ENCODE measurements around the gene TRDN. TPM values are rescaled to one million over a fixed set of nuclear protein-coding genes. Genes with fewer than 3 reads are reported as not detected.

TRDN gene, protein sequence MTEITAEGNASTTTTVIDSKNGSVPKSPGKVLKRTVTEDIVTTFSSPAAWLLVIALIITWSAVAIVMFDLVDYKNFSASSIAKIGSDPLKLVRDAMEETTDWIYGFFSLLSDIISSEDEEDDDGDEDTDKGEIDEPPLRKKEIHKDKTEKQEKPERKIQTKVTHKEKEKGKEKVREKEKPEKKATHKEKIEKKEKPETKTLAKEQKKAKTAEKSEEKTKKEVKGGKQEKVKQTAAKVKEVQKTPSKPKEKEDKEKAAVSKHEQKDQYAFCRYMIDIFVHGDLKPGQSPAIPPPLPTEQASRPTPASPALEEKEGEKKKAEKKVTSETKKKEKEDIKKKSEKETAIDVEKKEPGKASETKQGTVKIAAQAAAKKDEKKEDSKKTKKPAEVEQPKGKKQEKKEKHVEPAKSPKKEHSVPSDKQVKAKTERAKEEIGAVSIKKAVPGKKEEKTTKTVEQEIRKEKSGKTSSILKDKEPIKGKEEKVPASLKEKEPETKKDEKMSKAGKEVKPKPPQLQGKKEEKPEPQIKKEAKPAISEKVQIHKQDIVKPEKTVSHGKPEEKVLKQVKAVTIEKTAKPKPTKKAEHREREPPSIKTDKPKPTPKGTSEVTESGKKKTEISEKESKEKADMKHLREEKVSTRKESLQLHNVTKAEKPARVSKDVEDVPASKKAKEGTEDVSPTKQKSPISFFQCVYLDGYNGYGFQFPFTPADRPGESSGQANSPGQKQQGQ
- total RNA-seq, result under 1 TPM in 1 of 2 donors, not detected in 1; 0.11 TPM
- under 1 TPM; 0.04 to 0.05 TPM for polyA plus RNA-seq
- long read RNA-seq, donor 1, partial matches to known transcripts, result 0 of 1 reads
- long read RNA-seq, donor 1, other reads (novel, unspliced or antisense), result 0 of 1 reads
- long read RNA-seq, donor 2, result 0 reads
- long read RNA-seq, donor 3, result 0 reads
- long read RNA-seq, donor 4, result 0 reads
- long read RNA-seq, donor 5, result 0 reads

DNA sequence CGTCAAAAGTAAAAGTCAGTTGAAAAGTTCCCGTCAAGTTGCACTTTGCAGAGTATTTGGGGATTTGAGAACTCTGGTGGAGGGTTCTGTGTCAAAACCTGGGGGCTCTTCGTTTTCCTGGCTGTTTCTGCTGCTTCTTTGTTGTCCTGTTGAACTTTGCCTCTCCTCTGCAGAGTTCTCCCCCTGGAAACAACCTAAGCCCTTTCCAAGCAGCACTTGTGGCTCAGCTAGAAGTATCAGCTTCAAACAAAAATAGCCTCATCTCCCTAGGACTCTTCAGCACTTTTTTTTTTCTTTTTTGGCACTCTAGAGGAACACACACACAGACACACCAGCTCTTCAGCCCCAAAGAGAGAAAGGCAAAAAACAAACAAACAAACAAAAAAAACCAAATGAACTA lies at the start of gene TRDN:
Gene TRDN (minus strand): TSS at position 169 of the 400 bp plus-strand sequence. CDS start 175 bp downstream, outside the sequence.
- TF ChIP-seq, protein P1, sequence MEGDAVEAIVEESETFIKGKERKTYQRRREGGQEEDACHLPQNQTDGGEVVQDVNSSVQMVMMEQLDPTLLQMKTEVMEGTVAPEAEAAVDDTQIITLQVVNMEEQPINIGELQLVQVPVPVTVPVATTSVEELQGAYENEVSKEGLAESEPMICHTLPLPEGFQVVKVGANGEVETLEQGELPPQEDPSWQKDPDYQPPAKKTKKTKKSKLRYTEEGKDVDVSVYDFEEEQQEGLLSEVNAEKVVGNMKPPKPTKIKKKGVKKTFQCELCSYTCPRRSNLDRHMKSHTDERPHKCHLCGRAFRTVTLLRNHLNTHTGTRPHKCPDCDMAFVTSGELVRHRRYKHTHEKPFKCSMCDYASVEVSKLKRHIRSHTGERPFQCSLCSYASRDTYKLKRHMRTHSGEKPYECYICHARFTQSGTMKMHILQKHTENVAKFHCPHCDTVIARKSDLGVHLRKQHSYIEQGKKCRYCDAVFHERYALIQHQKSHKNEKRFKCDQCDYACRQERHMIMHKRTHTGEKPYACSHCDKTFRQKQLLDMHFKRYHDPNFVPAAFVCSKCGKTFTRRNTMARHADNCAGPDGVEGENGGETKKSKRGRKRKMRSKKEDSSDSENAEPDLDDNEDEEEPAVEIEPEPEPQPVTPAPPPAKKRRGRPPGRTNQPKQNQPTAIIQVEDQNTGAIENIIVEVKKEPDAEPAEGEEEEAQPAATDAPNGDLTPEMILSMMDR (IDR thresholded peaks at IDR 0.05; ENCODE audit: control extremely low read depth, extremely low read depth), result no peak
- ATAC-seq (ENCODE audit: insufficient read depth, low FRiP score) (no peak), DNase-seq (no peak)
- no peaks in the 10 kb centered on the region for H3K27me3 ChIP-seq (ENCODE audit: control insufficient read depth in 3 of 3, insufficient read depth in 3 of 3, low read length in 2 of 3)
- H3K36me3 ChIP-seq (ENCODE audit: control insufficient read depth in 4 of 4, insufficient read depth in 4 of 4, low read length in 4 of 4), result no peaks in the 10 kb centered on the region
- 57 to 78% methylated on average over 3 of the region's 3 CpGs for WGBS, 2 donors
- no peak within 1 kb of the TSS for H3K4me3 ChIP-seq
- H3K27ac ChIP-seq (ENCODE audit: low read depth in 1 of 2, low read length in 1 of 2), result peak within 1 kb of the TSS in 1 of 2 donors; percentile 98
- H3K4me1 ChIP-seq (ENCODE audit: control insufficient read depth in 5 of 5, insufficient read depth in 5 of 5, low read length in 5 of 5), result peaks cover 0 to 2% (median 0%) of the 10 kb centered on the region in 5 donors
- no peaks in the 10 kb centered on the region for H3K9me3 ChIP-seq (ENCODE audit: control insufficient read depth in 4 of 4, insufficient read depth in 3 of 4, low read length in 3 of 4)
- no peak within 1 kb of the TSS for H3K9ac ChIP-seq (ENCODE audit: insufficient read depth in 1 of 2, low read length in 2 of 2)

DNA sequence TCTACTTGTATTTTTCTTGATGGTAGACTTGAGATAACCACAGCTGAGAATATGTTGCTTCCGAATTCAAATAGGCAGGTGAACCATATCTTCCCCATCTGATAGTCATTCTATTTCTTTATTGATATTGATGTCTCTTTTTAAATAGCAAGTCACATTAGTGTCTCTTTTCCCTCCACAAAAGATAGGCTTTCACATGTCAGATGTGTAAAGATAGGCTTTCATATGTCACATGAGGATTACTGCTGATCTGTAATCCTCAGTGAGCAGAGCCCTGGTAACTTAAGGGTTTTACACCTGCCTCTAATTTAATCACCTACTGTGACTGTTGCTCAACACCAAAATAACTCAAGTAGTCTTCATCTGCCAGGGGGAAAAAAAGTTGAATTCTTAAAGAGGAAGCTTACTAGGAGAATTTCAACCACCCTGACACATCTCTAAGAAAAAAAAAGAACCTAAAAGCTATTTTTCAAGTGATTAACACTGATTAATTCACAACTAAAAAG lies 45.3 kb upstream of the TRDN start:
- no peak overlapping the region for H3K4me3 ChIP-seq
- no peaks in the 10 kb centered on the region for H3K36me3 ChIP-seq (ENCODE audit: control insufficient read depth in 4 of 4, insufficient read depth in 4 of 4, low read length in 4 of 4)
- TF ChIP-seq, protein P1 (IDR thresholded peaks at IDR 0.05; ENCODE audit: control extremely low read depth, extremely low read depth), result no peak
- H3K27me3 ChIP-seq (ENCODE audit: control insufficient read depth in 3 of 3, insufficient read depth in 3 of 3, low read length in 2 of 3), result no peaks in the 10 kb centered on the region
- WGBS, 2 donors, result 83 to 86% methylated on average over 1 of the region's 1 CpG
- DNase-seq, result no peak
- no peak overlapping the region for H3K9ac ChIP-seq (ENCODE audit: insufficient read depth in 1 of 2, low read length in 2 of 2)
- no peak overlapping the region for H3K27ac ChIP-seq (ENCODE audit: low read depth in 1 of 2, low read length in 1 of 2)
- no peak for ATAC-seq (ENCODE audit: insufficient read depth, low FRiP score)
- no peaks in the 10 kb centered on the region for H3K9me3 ChIP-seq (ENCODE audit: control insufficient read depth in 4 of 4, insufficient read depth in 3 of 4, low read length in 3 of 4)
- no peaks in the 10 kb centered on the region for H3K4me1 ChIP-seq (ENCODE audit: control insufficient read depth in 5 of 5, insufficient read depth in 5 of 5, low read length in 5 of 5)

GRCh38 chr6:123677897-123678296 lies 41.1 kb upstream of the TRDN start:
- ATAC-seq (ENCODE audit: insufficient read depth, low FRiP score), result no peak
- WGBS, 2 donors, result 77 to 79% methylated on average over 4 of the region's 4 CpGs

More at GRCh38 chr6:123677897-123678296, 41.1 kb upstream of the TRDN start:
- no peaks in the 10 kb centered on the region for H3K9me3 ChIP-seq (ENCODE audit: control insufficient read depth in 4 of 4, insufficient read depth in 3 of 4, low read length in 3 of 4)
- no peak overlapping the region for H3K27ac ChIP-seq (ENCODE audit: low read depth in 1 of 2, low read length in 1 of 2)
- H3K4me1 ChIP-seq (ENCODE audit: control insufficient read depth in 5 of 5, insufficient read depth in 5 of 5, low read length in 5 of 5), result no peaks in the 10 kb centered on the region
- no peak overlapping the region for H3K9ac ChIP-seq (ENCODE audit: insufficient read depth in 1 of 2, low read length in 2 of 2)
- no peaks in the 10 kb centered on the region for H3K36me3 ChIP-seq (ENCODE audit: control insufficient read depth in 4 of 4, insufficient read depth in 4 of 4, low read length in 4 of 4)
- no peak for DNase-seq
- TF ChIP-seq, protein P1 (IDR thresholded peaks at IDR 0.05; ENCODE audit: control extremely low read depth, extremely low read depth), result no peak
- H3K4me3 ChIP-seq, result no peak overlapping the region
- no peaks in the 10 kb centered on the region for H3K27me3 ChIP-seq (ENCODE audit: control insufficient read depth in 3 of 3, insufficient read depth in 3 of 3, low read length in 2 of 3)

All from lung (tissue), 16 donors.